ENCODE measurements around the gene MEG3.

The MEG3 gene

DNA sequence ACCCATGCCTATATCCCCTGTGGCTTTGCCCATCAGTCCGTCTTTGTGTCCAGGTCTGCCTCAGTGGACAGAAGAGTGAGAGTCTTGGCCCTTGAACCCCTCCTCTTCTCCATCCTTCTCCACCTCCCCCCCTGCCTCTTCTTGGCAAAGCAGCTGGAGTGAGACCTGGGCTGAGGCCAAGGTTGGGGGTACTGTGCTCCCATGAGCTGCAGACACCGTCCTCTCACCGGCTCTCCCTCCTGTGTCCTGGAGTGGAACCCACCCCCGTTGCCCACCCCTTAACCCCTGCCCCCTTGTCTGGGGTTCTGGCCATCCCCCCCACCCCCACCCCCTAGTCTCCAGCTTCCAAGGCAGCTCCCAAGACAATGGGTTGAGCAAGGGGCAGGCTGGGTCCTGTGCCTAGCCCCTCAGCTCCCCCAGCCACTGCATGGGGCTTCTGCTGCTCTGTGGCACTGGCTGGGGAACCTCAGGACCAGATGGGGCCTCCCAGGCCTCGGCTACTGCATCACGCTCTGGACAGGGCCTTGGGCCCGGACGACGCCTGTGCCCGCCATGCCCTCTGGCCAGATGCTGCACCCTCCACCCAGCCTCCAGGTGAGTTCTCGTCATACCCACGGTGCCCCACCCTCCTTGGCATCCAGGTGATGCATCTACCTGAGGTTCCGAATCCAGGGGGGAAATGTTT lies 41.9 kb downstream of the MEG3 start:
- DNase-seq = no peak

DNA sequence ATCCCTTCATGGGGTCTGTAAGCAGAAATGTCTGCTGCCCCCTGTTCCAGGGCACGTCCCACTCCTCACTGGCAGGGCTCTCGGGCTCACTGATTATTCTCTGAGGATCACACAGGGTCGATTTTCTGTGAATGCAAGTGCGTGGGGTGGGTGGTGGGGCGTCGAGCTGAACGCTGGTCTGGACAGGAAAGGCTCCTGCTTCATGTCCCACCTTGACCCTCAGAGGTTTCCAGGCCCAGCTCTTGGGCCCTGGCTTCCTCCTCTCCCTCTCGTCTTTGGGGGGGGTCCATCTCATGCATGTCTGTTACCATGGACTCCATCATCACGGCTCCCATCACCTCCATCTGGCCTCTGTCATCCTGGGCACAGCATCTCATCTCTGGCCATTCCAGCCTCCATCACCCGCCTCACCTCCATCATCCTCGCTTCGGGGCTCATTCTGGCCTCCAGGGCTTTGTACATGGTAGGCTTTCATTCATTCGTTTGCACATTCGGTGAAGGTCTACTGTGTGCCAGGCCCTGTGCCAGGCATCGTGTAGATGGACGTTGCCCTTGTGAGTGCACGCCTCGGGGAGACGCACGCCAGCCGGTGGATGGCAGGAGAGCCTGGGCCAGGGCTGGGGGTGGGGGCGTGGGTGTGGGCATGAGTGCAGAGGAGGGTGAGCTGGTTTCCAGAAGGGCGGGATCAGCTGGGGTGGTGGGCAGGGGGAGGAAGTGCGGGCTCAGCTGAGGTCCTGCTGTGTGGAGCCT lies 42.9 kb downstream of the MEG3 start:
- DNase-seq = no peak

DNA sequence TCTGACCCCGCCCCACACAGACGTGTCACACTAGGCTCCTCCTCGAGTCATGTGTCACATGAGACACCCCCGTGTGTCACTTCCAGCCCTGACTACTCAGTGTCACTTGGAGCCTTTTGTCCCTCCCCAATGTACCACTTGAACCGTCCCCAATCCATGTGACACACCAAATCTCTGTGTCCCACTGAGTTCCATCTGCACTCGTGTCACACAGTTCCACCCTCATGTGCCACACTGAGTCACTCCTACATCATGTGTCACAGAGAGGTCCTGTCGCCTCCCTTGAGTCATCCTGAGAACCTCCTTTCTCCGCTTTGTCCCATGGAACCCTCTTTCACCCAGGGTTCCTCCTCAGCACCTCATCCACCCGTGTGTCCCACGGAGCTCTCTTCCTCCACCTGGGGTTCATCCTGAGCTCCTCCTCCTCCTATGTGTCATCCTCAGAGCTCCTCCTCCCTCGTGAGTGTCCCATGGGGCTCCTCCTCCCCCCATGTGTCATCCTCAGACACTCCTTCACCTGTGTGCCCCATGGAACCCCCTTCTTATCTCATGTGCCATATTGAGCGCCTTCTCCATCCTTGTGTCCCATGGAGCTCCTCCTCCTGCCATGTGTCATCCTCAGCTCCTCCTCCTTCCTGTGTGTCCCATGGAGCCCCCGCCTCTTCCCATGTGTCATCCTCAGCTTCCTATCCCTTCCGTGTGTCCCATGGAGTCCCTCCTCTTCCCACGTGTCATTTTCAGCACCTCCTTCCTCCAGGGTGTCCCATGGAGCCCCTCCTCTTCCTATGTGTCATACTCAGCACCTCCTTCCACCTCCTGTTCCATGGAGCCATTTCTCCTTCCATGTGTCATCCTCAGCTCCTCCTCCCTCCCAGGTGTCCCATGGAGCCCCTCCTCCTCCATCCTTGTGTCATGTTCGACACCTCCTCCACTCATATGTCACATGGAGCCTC lies 45.6 kb downstream of the MEG3 start:
- DNase-seq = no peak

DNA sequence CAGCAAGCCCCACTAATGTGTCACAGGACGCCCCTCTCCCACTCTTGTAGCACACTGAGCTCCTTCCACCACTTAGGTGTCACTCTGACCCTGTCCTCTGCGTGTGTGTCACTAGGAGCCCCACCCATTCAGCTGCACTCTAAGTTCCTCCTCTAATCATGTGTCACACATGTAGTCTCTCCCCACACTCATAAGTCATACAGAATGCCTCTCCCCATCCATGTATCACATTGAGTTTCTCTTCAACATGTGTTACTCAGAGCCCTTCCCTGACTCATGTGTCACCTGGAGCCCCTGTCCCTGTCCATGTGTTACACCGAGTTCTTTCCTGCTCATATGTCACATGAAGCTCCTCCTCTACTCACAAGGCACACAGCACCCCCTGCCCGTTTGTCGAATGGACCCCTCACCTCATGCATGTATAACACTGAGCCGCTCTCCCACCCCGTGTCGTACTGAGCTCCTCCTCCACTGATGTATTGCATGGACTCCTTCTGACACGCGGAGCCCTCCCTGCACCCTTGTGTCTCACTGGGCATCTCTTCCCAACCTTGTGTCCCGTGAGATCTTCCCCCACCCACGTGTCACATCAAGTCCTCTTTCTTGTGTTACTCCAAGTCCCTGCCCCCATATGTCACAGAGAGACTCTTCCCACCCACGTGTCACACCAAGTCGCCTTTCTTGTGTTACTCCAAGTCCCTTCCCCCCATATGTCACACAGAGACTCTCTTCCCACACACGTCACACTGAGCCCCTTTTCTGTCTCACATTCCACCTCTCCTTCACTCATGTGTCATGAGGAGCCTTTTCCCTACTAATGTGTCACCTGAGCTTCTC lies 46.6 kb downstream of the MEG3 start:
- DNase-seq = no peak

DNA sequence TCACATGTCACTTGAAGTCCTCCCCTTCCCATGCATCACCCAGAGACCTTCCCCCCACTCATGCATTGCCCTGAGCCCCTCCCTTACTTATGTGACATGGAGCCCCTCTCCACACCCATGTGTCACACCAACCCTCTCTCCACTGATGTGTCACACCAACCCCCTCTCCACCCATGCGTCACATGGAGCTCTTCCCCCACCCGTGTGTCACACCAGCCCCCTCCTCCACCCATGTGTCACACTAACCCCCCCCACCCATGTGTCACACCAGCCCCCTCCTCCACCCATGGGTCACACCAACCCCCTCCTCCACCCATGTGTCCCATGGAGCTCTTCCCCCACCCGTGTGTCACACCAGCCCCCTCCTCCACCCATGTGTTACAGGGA lies 47.2 kb downstream of the MEG3 start:
- DNase-seq = no peak

DNA sequence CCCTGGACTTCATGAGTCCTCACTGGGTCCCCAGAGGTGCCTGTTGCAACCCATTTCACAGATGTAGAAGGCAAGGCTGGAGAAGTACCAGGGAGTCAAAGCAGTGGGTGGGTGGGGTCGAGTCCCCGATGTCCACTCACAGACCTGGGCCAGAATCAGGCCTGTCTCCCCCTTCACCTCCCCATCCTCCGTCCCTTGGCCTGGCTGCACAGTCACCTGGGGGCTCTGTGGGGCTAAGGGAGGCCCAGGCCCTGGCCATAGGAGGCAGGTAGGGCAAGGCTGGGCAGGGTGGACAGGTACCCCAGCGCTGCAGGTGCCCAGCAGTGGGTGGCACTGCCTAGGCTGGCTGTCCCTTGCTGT lies 48.1 kb downstream of the MEG3 start:
- no peak for DNase-seq

DNA sequence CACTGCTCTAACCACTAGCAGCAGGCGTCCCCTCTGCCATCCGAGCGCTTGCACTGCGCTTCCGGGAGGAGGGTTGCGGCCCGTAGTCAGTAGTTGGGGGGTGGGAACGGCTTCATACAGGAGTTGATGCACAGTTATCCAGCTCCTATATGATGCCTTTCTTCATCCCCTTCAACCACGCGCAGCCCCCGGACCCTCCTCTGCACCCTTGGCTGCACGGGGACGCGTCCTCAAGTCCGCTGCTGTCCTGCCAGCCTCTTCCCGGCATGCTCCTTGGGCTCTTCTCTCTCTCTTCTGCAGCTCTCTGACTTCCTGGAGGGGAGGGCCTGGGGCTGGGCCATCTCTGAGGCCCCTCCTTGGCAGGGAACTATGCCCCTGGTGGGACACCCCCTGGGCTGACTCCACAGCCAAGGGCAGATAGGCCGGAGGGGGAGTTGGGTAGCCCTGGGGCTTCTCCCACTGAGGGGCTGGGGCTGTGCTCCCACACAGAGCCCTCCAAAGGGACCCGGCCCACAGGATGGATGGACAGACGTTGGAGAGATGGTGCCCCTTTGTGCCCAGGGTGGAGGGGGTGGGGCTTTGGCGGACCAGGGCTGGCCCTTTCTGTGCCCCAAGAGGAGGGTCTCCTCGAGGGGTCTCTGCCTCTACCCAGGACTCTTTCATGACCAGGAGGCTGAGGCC lies 48.6 kb downstream of the MEG3 start:
- DNase-seq = no peak

DNA sequence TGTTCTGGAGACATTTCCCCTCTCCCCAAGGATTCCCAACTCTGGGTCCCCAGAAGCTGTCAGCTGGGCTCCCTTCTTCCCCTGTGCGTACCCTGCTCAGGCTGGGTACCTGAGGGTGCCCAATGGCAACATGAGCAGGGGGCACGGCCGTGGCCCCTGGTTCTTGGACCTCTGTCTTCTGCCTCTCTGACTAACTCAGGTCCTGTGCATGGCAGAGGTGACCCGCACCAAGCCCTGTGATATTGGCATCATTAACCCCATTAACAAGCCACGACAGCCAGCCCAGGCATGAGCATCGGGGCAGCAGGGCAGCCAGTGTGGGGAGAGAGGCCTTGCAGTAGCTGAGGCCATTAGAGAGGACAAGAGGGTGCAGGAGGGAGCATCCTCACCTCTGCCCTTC lies 49.2 kb downstream of the MEG3 start:
- DNase-seq = no peak

DNA sequence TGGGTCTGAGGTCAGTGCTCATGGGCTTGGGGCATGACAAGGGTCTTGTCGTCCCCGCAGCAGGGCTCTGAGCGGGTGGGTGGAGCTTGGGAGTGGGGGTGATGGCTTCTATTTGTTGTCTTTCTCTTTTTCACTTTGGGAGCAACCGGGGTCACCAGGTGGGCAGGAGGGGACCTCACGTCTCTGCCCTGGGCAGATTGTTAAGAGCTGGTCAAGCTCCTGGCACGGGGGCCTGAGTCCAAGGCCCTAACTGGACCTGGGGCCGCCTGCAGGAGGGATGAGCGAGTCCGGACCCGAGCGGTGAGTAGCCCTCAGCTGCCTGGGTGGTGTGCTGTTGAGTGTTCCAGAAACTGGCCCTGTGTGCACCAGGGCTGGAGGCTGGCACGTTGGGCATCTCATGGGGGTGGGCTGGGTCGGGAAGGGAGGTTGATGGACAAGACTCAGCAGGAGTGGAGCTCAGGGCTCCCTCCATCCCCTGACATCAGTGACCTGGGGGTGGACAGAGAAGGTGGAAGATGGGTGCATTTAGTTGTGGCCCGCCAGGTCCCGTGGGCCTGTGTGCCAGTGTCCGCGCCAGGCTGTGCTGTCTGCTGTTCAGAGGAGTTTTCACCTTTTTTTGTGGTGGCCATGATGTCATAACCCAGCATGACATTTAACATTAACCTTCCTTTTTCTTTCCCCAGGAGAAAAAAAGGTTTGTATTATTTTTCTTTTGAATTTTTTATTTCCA lies 50.1 kb downstream of the MEG3 start:
- no peak for DNase-seq

DNA sequence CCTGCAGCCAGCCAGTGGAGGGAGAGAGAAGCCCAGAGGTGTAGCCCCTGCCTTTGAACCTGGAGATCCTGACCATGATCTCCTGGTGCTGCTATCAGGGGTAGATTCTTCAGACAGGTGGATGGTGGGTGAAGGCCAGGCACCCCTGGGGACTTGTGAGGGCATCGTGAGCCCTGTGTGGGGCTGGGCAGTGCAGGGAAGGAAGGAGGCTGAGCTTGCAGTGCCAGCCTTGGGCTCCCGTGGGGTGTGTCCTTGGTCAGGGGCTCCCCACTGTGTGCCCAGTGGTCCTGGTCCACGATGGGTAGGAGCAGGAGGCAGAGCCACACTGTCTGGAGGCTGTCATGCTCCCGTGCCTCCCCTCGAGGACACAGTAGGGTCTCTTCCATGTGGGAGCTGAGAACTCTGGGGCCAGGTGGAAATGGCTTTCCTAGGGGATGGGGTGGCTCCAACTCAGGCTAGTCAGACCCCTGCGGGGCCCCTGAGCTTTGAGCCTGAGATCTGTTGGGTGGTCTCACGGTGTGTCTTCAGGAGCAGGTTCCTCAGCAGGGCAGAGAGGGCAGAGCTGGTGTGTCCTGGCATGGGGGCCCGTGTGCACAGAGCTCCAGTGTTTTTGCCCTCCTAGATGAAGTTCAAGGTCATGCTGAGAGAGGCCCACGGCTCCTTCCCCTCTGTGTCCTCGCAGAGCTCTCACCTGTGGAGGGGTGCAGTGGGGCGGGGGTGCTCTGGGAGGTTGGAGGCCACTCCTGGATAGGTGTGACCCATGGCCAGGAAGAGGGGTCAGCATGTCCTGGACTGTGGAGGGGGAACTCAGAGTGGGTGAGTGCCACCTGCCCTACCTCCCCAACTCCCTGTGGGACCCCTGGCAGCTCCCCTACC lies 52.6 kb downstream of the MEG3 start:
- no peak for DNase-seq

DNA sequence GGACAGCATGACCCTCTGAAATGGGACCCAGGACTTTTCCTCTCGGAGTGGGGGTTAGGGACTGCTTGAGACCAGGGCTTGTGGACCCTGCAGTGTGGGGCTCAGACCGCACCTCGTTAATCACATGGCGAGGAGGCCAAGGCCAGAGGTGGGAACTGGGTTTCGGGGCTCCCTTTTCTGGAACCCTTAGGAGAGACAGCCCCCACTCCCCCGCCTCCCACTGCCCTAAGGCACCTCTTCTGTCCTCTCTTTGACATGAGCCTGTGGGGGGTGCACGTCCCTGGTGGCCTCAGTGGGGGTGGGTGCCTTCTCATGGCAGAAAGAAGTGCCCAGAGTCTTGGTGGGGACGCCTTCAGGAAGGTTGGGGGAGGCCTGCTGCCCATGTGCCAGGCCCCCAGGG lies 53.3 kb downstream of the MEG3 start:
- DNase-seq = no peak

DNA sequence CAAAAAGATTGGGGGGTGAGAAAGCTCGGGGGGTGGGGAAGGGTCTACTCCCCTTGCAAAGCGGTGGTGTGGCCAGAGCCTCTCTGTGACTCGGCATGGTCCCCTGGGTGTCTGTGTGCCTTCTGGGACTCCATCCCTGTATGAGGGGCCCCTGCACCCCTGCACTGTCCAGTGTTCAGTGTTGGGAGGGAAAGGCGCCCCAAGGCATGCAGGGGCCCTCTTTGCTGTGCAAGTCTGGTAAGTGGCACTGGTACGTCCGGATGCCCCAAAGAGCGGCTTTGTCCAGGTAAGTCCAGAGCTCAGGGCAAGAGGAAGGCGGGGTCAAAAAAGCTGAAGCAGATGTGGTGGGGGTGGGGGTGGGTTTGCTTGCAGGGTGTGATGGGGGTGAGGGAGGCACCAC lies 53.9 kb downstream of the MEG3 start:
- no peak for DNase-seq

DNA sequence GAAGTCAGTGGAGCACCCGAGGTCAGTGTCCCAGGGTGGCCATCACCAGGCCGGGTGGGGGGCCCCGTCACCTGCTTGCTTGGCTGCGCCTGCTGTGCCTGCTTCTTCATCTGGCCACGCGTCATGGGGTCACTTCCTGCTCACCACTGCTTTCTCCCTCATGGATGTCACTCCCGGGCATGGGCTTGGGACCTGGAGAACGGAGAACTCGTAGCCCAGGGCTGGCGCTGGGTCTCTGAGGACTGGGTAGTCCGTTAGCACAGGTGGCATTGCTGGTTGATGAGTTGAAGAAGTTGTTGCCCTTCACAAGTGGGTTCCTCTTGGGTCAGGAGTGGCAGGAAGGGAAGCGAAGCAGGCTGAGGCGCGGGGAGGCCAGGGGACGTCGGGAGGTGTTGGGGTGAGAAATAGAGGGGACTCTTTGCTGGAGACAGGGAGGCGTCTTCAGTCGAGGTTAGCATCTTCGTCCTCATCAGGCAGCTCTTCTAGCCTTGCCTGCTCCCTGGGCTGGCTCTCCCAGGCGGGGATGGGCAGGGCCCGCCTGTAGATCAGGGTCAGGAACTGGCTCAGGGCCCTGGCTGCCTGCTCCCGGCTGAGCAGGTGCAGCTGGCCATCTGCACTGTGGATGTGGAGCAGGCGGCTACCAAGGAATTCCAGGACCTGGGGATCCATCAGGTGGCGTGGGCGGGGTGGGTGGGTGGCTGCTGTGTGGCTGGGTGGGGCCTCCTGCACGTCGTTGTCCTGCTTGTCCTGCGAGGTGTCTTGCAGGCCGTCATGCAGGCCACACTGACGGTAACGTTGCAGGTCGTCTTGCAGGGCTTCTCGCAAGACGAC lies 54.6 kb downstream of the MEG3 start:
- no peak for DNase-seq

DNA sequence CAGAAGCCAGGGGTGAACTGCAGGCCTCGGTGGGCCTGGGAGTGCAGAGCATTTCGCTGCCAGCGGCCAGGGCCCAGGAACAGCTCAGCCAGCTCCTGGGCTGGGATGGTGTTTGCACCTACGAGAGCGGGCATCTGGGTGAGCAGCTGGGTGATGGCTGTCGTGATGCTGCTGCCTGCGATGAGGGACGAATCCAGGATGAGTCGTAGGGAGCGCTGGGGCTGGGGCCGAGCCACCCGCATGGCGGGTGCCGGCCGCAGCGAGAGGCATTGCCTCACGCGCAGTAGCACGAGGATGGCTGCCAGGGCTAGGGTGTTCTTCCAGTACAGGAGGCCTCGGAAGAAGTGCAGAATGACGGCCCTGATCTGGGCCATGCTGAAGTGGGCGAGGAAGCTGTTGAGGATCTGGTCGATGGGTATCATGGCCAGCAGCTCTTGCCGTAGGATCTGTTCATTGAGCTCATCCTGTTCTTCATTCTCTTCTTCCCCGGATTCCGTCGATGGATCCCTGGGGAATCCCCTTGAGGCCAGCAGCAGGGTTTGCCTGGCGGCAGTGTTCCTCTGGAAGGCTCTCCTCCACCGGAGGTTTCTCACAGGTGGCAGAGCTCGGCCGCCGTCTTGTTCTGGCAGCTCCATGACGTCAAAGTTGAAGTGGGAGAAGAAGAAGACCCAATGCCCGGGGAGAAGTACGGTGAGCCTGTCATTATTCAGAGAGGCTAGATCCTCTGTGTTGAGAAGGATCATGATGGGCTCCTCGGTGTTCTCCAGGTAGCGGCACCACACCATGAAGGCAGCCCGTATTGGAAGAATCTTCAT lies 55.5 kb downstream of the MEG3 start:
- DNase-seq = no peak

DNA sequence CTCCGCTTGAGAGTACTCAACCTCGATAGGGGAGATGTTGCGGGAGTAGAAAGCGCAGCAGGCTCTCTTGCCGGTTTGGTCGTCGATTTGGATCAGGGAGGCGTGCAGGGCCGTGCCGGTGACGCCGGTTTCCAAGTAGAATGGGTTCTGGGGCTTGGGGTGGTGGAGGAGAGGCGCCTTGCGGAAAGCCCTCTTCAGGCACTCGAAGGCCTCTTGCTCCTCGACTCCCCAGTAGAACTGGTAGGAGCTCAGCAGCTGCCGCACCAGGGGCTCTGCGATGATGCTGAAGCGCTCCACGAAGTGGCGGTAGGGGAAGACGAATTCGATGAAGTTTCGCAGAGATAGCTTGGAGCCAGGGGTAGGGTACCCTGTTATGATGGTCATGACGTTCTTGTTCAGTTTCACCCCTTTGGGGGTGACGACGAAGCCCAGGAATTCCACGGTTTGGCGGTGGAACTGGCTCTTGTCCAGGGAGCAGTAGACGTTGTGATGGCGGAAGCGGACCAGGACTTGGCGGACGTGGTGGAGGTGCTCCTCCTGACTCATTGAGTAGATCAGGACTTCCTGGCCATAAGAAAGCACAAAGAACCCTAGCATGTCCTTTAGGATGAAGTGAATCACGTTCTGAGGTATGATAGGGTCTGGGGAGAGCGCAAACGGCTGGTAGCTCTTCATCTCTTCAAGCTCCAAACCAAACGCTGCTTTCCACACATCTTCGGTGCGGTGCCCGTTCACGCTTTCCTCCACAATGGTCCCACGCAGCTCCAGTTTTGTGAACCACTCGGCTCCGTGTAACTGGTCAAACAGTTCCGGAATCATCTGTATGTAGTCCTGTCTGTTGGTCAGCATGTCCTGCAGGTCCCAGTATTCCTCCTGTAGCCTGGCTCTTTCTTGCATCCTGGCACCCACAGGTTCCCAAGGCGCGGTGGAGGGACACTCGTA lies 56.4 kb downstream of the MEG3 start:
- DNase-seq = no peak

DNA sequence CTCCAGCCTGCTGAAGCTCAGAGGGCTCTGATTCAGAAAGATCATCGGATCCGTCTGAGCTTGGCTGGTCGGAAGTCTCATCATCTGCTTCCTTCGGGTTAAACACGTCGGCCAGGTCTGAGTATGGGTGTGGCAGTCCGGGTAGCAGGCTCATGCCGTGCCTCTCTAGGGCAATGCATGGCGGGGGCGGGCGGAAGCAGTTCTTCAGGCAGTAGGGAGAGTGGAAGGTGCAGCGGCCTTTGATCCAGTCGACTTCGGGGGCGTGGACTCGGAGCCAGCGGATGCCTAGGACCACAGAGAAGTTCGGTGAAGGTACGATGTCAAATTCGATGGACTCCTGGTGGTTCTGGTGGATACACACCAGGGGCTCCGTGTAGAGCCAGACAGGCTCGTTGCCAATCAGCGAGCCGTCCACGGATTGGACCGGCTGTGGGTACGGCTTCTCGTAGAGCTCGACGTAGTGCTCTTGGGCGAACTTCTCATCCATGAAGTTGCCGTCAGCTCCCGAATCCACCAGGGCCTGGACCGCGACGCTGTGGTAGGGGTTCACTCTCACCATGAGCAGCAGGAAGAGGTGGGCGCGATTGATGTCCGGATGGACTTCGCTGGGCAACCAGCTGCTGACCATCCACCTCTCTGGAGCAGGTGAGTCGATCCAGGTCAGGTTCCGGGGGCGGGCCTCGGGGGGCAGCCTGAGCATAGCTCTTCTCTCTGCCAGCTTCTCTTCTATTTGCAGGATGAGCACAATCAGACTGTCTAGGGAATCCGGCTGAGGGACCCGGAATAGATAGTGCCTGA lies 57.3 kb downstream of the MEG3 start:
- no peak for DNase-seq

DNA sequence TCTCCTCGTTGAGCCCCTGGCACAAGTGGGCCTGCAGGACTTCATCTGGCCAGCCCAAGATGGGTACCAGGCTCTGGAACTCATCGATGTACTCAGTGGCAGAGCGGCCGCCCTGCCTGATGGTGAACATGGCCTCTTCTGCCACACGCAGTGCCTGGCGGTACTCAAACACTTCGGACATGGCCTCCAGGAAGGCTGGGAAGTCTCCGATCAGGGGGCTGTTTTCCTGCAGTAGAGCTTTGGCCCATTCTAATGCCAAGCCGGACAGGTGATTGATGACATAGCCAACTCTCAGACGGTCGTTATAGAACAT lies 57.8 kb downstream of the MEG3 start:
- no peak for DNase-seq

All from NCI-H2171 treated with DMSO at 0.1 percent for 48 hours (cell line).